Measurements from ENCODE around the gene PLCB3. TPM values are rescaled to one million over a fixed set of nuclear protein-coding genes. Genes with fewer than 3 reads are reported as not detected.

The PLCB3 gene
- total RNA-seq, 1 donor from 2014 or later = 42.4 TPM

DNA sequence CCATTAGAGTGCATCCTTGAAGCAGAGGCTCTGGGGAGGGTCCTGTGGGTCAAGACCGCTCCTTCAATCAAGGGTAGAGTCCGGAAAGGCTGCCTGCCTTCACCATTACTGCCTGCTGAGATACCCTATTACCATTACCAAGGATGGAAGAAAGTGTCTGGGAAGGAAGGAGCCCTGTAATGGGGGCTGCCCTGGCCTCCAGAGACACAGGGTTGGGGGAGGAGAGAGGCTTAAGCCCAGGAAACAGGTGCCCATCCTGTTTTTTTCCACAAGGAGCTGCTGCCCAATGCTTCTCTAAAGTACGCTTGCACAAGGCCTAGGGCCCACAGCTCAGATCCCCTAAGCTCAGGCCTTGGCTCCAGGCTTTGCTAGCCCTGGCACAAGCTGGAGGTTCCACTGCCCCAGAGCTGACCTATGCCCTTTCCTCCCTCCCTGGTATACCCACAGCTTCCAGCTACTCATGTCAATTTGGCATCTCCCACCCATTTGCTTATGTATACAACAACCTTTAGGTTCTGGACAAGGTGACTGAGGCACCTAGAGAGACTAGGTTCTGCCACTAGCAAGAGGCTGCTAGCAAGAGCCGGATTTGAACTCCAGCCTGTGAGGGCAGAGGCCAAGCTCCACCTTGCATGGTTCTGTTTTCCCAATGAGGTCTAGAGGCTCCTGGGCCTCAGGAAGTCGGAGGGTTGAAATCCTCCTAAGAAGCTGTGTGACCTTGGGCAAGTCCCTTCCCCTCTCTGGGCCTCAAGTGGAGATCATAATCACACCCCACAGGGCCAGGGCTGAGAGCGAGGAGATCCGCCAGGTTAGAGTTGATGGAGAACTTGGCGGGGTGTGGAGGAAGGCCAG lies 1.5 kb upstream of the PLCB3 start:
- no peak for DNase-seq (ENCODE audit: low spot score)

DNA sequence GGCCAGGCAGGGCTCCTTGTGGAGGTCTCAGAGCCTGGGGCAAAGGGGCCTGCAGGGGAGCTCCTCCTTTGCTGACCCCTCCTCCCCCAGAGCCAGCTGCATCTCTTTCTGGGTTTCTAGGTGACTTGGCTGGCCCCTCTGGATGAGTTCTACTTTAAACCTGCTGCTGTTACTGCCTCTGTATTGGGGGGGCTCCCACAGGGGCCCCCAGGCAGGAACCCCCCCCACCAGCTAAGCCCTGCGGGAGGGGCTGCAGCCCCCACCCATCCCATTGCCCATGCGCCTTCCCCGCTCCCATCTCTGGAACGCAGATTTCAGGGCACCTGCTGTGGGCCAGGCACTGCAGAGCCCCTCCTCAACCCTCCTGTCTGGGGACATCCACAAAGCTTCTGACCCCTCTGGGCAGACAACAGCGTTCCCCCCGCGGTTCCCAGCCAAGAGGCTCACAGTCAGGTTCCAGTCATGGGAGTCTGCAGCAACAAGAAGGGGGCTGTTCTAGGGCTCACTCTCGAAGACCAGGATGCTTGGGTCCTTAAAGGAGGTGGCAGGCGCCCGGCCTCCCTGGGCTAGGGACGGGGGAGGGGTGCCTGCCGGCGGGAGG lies 815 bp upstream of the PLCB3 start:
- no peak for DNase-seq (ENCODE audit: low spot score)

DNA sequence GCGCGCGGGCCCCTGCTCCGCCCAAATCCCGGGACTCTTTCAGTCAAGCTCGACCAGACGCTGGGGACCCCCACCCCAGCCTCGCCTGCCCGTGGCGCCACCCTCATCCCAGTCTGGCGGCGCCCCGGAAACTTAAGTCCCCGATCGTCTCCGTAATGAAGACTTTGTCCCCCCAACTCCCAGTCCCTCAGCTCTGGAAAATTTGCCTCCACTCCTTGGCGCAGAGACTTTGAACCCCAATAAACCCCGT lies 348 bp downstream of the PLCB3 start:
- DNase-seq (ENCODE audit: low spot score) = no peak

DNA sequence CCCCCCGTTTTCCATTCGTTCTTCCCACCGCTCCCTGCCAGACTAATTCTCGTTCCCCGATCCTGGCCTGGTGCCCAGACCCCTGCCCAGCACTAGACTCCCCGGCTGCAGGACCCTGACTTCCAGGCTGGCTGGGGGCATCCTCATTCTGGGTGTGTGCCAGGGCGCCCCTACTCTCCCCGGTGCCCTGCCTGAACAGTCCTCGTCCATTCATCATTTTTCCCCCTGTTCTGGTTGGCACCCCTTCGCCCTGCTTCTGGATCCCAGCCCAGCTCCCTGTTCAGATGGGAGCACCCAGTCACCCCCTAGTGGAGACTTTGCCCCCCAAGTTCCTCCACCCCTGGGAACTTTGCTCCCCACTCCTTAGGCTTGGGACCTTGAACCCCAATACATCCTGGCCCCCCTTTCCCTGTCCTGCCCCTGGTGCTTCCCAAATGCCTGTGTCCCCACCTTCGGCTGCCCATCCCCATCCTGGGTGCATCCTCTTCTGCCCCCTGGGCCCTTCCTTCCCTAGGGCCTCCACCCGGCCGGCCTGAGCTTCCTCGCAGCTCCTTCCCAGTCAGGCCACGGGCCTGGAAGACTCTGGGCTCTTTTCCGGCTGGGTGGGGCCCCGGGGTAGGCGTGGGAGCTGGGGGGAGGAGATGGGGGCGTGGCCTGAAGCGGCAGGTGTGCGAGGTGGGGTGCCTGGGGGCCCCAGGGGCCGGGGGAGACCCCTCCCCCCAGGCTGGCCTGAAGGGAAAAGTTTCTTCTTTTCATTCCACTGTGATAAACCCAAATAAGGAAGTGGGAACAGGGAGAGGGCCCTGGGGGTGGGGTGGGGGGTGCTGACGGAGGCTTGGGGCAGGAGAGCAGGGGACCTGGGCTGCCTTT lies 908 bp downstream of the PLCB3 start:
- no peak for DNase-seq (ENCODE audit: low spot score)

DNA sequence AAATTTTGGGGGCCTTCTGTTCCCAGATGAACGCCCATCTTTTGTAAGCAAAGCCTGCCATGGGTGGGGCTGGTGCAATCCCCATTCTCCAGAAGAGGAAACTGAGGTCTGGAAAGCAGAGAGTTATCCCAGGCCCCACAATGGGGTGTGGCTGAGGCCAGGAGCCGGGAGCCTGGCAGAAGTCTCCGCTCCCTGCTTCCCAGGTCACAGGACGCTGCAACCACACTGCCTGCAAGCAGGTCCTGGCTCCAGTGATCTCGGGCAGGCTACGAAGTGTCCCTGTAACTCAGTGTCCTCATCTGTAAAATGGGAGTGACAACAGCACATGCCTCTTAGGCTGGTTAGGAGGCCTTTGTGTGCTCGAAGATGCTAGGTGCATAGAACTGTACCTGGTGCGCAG lies 1.7 kb downstream of the PLCB3 start:
- DNase-seq (ENCODE audit: low spot score) = no peak

DNA sequence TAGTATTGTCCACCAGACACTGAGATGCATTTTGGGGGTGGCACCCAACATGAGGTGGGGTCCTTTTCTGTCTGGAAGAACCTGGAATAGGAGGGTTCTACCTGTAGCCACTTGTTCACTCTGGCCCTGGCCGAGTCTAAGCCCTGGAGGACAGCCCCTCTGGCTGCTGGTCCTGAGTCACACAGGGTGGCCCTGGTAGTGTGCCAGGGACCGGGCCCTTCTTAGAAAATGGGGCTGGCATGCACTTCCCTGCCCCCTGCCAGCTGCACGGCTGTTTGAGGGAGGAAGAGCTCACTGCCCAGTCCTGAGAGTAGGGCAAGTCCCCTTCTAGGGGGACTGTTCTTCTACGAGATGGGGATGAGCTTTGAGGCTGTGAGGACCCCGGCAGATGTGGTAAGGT lies 2.2 kb downstream of the PLCB3 start:
- no peak for DNase-seq (ENCODE audit: low spot score)

DNA sequence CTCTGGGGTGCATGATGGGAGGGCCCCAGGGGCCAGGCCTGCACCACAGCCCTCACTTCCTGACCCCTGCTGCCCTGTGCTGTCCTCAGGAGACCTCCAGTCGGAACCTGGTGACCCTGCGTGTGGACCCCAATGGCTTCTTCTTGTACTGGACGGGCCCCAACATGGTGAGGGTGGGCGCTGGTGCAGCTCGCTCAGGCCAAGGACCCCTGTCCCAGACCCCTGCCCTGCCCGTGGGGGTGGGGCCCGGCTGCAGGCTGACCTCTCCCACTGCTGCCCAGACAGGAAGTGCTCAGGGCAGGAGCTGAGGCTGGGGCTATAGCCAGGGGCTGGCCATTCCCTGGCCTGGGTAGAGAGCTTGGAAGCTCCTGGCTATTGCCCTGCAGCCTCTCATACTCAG lies 3.0 kb downstream of the PLCB3 start:
- DNase-seq (ENCODE audit: low spot score) = no peak

DNA sequence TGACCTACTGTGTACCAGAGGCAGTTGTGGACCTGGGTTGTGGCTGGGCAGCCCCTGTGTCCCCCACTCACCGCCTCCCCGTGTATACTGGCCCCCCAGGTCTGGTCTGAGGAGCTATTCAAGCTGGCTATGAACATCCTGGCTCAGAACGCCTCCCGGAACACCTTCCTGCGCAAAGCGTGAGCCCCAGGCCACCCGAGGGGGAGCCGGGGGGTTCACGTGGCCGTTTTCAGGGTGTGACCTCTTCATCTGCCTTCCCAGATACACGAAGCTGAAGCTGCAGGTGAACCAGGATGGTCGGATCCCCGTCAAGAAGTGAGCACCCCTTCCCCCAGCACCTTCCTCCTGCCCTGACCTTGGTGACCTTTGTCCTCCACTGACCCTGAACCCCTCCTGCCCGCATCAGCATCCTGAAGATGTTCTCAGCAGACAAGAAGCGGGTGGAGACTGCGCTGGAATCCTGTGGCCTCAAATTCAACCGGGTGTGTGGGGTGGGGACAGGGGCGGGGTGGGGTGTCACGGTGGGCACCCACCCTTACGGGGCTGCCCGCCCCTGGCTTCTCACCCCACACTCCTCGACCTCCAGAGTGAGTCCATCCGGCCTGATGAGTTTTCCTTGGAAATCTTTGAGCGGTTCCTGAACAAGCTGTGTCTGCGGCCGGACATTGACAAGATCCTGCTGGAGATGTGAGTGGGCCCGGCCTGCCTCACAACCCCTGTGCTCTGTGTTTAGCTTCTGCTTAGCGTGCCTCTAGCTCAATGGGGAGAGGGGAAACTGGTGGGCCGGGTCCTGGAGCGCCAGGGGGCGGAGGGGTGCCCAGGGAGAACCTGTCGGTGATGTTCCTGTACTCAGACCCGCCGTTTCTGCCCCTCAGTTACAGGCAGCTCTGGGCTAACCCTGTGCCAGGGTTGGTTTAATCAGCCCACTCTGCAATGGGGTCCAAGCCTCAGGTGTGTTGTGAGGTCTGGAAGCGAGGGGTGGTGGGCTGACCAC lies 4.1 kb downstream of the PLCB3 start:
- DNase-seq (ENCODE audit: low spot score) = no peak

DNA sequence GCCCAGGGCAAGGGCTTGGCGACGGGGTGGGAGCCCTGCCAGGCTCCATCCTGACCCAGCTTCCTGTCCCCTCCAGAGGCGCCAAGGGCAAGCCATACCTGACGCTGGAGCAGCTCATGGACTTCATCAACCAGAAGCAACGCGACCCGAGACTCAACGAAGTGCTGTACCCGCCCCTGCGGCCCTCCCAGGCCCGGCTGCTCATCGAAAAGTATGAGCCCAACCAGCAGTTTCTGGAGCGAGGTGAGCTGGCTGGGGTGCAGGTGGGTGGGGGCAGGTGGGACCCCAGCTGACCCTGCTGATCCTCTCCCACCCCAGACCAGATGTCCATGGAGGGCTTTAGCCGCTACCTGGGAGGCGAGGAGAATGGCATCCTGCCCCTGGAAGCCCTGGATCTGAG lies 5.0 kb downstream of the PLCB3 start:
- no peak for DNase-seq (ENCODE audit: low spot score)

DNA sequence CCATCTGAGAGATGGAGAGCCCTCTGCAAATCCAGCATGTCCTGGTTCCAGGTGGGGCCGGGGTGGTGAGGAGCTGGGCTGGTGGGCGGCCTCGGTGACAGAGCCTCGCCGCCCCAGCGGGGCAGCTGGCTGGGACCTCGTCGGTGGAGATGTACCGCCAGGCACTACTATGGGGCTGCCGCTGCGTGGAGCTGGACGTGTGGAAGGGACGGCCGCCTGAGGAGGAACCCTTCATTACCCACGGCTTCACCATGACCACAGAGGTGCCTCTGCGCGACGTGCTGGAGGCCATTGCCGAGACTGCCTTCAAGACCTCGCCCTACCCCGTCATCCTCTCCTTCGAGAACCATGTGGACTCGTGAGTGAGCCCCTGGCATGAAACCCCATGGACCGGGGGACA lies 7.0 kb downstream of the PLCB3 start:
- DNase-seq (ENCODE audit: low spot score) = no peak

DNA sequence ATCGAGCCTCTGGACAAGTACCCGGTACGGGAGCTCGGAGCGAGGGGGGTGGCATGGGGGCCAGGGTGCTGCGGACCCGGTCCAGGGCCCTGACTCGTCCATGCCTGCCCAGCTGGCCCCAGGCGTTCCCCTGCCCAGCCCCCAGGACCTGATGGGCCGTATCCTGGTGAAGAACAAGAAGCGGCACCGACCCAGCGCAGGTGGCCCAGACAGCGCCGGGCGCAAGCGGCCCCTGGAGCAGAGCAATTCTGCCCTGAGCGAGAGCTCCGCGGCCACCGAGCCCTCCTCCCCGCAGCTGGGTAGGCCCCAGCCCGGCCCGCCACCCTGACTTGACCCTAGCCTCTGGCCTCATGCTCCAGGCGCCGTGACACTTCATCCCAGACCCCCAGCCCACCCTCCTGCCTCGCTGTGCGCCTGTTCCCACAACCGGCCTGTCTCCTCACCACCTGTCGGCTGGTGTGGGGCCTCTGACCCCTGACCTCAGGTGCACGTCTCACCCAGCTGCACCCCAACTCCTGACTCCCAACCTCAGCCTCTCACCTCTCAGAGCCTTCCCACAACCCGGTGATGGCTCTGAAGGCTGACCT lies 7.7 kb downstream of the PLCB3 start:
- DNase-seq (ENCODE audit: low spot score) = no peak

DNA sequence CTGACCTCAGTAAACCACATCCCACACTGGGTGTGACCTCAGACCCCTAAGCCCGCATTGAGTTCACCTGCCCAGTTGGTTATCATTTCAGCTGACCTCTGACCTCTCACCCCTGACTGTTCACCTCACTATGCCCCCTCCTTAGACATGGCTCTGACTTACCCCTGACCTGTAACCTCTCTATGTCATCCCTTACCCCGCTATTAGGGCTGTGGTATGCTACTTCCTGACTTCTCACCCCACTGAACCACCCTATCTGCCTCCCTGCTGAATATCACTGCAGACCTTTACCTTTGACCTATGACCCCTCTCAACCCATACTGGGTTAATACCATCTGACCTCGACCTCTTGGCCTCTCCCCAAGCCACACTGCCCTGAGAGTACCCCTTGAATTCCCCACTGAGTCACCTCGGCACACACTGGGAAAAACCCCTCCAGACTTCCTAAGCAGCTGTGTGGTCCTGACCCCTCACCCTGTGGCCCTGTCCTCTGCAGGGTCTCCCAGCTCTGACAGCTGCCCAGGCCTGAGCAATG lies 8.3 kb downstream of the PLCB3 start:
- DNase-seq (ENCODE audit: low spot score) = no peak

DNA sequence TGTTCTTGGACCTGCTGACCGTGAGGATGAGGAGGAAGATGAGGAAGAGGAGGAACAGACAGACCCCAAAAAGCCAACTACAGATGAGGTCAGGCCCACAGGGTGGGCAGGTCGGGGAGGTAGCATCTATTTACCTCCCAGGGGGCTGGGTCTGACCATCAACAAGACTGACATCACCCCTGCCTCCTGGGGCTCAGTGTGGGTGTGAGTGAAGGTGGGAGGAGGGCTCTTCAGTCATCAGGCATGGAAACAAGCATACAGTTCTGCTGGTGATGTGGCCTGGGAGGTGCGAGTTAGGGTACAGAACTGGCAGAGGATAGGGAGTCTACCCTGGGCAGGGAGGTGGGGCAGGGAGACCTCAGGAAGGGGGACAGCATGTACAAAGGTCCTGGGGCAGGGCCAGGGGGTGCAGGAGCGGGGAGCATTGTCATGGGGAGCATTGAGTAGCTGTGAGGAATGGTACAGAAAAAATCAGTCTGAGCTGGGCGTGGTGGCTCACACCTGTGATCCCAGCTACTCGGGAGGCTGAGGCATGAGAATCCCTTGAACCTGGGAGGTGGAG lies 8.9 kb downstream of the PLCB3 start:
- DNase-seq (ENCODE audit: low spot score) = no peak

DNA sequence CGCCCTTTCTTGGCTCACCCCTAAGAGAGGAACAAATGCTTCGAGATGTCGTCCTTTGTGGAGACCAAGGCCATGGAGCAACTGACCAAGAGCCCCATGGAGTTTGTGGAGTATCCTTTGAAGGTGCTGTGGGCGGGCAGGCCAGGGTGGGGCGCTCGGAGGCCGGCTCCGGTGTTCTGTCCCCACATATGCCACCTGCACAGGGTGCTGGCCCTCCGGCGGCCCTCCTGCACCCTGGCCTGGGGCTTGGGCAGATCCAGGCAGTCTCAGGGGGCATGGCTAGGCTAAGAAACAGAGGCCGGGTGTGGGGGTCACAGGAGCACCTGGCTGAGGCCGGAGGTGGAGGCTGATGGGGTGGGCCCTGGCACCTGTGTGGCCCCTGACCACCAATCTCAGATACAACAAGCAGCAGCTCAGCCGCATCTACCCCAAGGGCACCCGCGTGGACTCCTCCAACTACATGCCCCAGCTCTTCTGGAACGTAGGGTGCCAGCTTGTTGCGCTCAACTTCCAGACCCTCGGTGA lies 10.3 kb downstream of the PLCB3 start:
- no peak for DNase-seq (ENCODE audit: low spot score)

DNA sequence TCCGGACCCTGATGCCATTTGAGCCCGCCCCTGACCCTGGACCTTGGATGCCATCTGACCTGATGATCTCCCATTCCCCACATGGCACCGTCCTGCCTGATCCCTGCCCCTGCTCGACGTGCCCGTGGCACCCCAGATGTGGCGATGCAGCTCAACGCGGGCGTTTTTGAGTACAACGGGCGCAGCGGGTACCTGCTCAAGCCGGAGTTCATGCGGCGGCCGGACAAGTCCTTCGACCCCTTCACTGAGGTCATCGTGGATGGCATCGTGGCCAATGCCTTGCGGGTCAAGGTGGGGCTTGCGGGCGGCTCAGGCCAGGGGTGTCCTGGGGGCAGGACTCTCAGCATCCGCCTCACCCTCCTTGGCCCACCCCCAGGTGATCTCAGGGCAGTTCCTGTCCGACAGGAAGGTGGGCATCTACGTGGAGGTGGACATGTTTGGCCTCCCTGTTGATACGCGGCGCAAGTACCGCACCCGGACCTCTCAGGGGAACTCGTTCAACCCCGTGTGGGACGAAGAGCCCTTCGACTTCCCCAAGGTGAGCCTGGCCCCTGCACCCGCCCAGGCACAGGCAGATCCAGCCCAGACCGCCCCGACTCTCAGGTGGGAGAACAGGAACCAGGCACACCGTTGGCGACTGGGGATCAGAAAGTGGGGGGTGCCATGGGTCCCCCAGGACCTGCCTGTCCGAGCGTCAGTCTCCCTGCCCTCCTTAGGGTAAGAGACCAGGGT lies 11.1 kb downstream of the PLCB3 start:
- no peak for DNase-seq (ENCODE audit: low spot score)

DNA sequence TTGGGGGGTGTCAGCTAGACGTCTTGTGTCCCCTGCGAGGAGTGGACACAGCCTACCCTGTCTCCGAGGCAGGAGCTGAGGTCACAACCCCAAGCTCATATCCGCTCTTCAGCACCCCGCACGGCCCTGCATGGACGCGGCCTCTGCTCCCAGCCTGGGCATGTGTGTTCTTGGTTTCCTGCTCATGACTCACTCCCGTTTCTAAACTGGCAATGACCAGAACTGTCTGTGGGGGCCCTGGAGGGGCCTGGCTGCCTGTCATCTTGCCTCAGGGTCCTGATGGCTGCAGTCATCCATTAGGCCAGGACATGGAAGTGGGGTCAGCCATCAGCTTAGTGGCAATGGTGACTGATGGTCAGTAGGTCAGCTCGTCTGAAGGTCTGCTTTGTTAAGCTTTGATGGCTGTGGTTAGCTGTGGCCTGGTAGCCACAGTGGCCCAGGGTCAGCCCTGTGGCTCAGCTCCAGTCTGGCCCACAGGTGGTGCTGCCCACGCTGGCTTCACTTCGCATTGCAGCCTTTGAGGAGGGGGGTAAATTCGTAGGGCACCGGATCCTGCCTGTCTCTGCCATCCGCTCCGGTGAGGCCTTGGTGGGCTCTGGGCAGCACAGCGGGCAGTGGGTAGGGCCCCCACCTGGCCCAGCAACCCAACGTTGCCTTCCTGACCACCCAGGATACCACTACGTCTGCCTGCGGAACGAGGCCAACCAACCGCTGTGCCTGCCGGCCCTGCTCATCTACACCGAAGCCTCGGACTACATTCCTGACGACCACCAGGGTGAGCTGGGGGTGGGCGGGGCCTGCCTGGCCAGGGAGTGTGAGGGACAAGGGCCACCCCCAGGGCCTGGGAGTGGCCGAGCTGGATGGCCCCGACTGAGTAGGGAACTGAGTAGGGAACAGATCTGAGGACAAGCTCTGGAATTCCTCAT lies 12.0 kb downstream of the PLCB3 start:
- no peak for DNase-seq (ENCODE audit: low spot score)

DNA sequence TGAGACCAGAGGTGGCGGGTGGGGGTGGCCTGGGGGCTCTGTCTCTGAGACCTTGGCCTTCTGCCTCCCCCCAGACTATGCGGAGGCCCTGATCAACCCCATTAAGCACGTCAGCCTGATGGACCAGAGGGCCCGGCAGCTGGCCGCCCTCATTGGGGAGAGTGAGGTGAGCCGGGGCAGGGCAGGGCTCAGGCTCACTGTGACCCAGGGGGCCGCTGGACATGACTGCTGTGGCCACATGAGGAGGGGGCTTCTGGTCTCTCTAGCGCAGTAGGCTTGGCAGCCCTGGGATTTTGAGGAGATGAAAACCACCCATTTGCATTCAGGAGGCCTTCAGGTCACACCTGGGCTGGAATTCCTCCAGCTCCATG lies 12.6 kb downstream of the PLCB3 start:
- DNase-seq (ENCODE audit: low spot score) = no peak

DNA sequence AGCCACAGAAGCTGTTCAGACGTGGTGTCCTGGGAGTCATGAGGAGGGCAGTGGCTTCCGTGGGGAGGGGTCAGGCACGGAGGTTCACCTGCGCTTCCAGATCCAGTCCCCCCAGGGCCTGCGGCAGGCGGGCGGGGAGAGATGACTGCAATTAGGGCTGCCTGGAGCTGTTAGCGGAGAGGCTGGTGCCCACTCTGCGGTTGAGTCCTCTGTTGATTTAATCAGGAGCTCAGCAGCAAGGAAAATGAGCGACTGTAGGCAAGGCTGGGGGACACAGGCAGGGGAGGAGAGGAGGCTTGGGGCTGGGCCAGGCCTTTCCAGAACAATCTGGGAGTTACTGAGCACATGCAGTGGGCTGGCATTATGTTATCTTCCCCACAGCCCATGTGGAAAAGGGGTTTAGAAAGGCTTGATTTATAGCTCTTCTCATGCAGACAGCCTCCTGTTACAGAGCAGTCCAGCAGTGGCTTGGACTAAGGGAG lies 13.1 kb downstream of the PLCB3 start:
- DNase-seq (ENCODE audit: low spot score) = no peak
